Activated T-cell treated with anti-CD3 and anti-CD28 coated beads, Interleukin-2, amount 50 U/mL, for 4 hours (primary cell): Measurements from ENCODE around the gene CACHD1. TPM values are rescaled to one million over a fixed set of nuclear protein-coding genes. Genes with fewer than 3 reads are reported as not detected.
"Not testable (repeated sequence)": the region's sequence is repeated elsewhere in the genome, so short reads cannot be mapped to it uniquely, and the experiment has no call there.

Source experiments
- ATAC-seq, 2 donors: fragments of 200-7000 bp; cut with Tn5 transposase; one replicate each; pipeline ENCODE4 v1.10.0; 2021
- DNase-seq: peaks from one replicate; pipeline ENCODE4 v3.0.0-alpha.2; 2020
- H3K27me3 Mint-ChIP-seq: one replicate; pipeline ENCODE4 v1.8.0; 2021; ENCODE audit warnings: low read depth, mixed read lengths
- H3K36me3 Mint-ChIP-seq: one replicate; pipeline ENCODE4 v1.8.0; 2022; ENCODE audit warnings: mixed read lengths; ENCODE audit not compliant: insufficient read depth
- H3K4me1 Mint-ChIP-seq: one replicate; pipeline ENCODE4 v1.8.0; 2021; ENCODE audit warnings: low read depth, mixed read lengths
- H3K4me3 Mint-ChIP-seq: one replicate; pipeline ENCODE4 v1.8.0; 2021; ENCODE audit warnings: mild to moderate bottlenecking, moderate library complexity, mixed read lengths
- H3K9me3 Mint-ChIP-seq: one replicate; pipeline ENCODE4 v1.8.0; 2021; ENCODE audit warnings: mixed read lengths
- total RNA-seq, 3 donors: library from RNA; stranded (reverse); gene quantifications; one replicate each; pipeline ENCODE4 v1.2.1, GENCODE V29; 2021

The CACHD1 gene
- total RNA-seq, 3 donors from 2014 or later, result 0.84 to 2.3 (median 2.0) TPM

GRCh38 chr1:64608651-64609048 is 138.7 kb downstream of the CACHD1 start:
- H3K27me3 Mint-ChIP-seq, result no peaks in the 10 kb centered on the region
- no peaks in the 10 kb centered on the region for H3K4me1 Mint-ChIP-seq
- peaks cover 4% of the 10 kb centered on the region for H3K36me3 Mint-ChIP-seq
- no peak for DNase-seq
- H3K4me3 Mint-ChIP-seq, result no peak overlapping the region
- ATAC-seq, result no peak
- peaks cover 11% of the 10 kb centered on the region for H3K9me3 Mint-ChIP-seq

GRCh38 chr1:64610950-64611349 is 141.0 kb downstream of the CACHD1 start:
- not testable (repeated sequence) for H3K4me3 Mint-ChIP-seq, ATAC-seq, H3K27me3 Mint-ChIP-seq, H3K36me3 Mint-ChIP-seq, H3K4me1 Mint-ChIP-seq, DNase-seq
- peaks cover 11% of the 10 kb centered on the region for H3K9me3 Mint-ChIP-seq

- no peak for DNase-seq
- no peak overlapping the region for H3K4me3 Mint-ChIP-seq
- peaks cover 4% of the 10 kb centered on the region for H3K4me1 Mint-ChIP-seq
- ATAC-seq, result peak in 1 of 2 donors; percentile 10
- peaks cover 3% of the 10 kb centered on the region for H3K27me3 Mint-ChIP-seq
- peaks cover 4% of the 10 kb centered on the region for H3K36me3 Mint-ChIP-seq
- H3K9me3 Mint-ChIP-seq, result peaks cover 6% of the 10 kb centered on the region
Observed at GRCh38 chr1:64616039-64616438, 146.1 kb downstream of the CACHD1 start.

- peak; percentile 55 to 73 for ATAC-seq
- Mint-ChIP-seq H3K9me3 (no peaks in the 10 kb centered on the region), H3K27me3 (no peaks in the 10 kb centered on the region), H3K36me3 (no peaks in the 10 kb centered on the region), H3K4me3 (no peak overlapping the region), H3K4me1 (peaks cover 3% of the 10 kb centered on the region)
- no peak for DNase-seq
Observed at GRCh38 chr1:64623750-64624191, 153.8 kb downstream of the CACHD1 start.

- Mint-ChIP-seq H3K27me3 (no peaks in the 10 kb centered on the region), H3K4me3 (no peak overlapping the region), H3K9me3 (no peaks in the 10 kb centered on the region), H3K36me3 (no peaks in the 10 kb centered on the region), H3K4me1 (peaks cover 3% of the 10 kb centered on the region)
- ATAC-seq (peak; percentile 35 to 39), DNase-seq (no peak)
Observed at GRCh38 chr1:64624218-64624713, 154.3 kb downstream of the CACHD1 start.

GRCh38 chr1:64624808-64625207 is 154.9 kb downstream of the CACHD1 start:
- DNase-seq (no peak), ATAC-seq (no peak)
- no peak overlapping the region for H3K4me3 Mint-ChIP-seq
- no peaks in the 10 kb centered on the region for H3K9me3 Mint-ChIP-seq
- no peaks in the 10 kb centered on the region for H3K36me3 Mint-ChIP-seq
- H3K4me1 Mint-ChIP-seq, result peaks cover 4% of the 10 kb centered on the region
- no peaks in the 10 kb centered on the region for H3K27me3 Mint-ChIP-seq

- H3K27me3 Mint-ChIP-seq, result no peaks in the 10 kb centered on the region
- peak overlapping the region; percentile 42 for H3K4me3 Mint-ChIP-seq
- H3K4me1 Mint-ChIP-seq, result peaks cover 18% of the 10 kb centered on the region
- no peak for ATAC-seq
- H3K36me3 Mint-ChIP-seq, result no peaks in the 10 kb centered on the region
- H3K9me3 Mint-ChIP-seq, result no peaks in the 10 kb centered on the region
- DNase-seq, result no peak
Observed at GRCh38 chr1:64630611-64631010, 160.7 kb downstream of the CACHD1 start.

- Mint-ChIP-seq H3K9me3 (no peaks in the 10 kb centered on the region), H3K36me3 (no peaks in the 10 kb centered on the region), H3K4me3 (no peak overlapping the region), H3K4me1 (peaks cover 18% of the 10 kb centered on the region), H3K27me3 (no peaks in the 10 kb centered on the region)
- ATAC-seq (no peak), DNase-seq (no peak)
Observed at GRCh38 chr1:64631346-64632034, 161.6 kb downstream of the CACHD1 start.

GRCh38 chr1:64632936-64633335 is 163.0 kb downstream of the CACHD1 start:
- Mint-ChIP-seq H3K36me3 (no peaks in the 10 kb centered on the region), H3K4me1 (peaks cover 18% of the 10 kb centered on the region), H3K9me3 (no peaks in the 10 kb centered on the region), H3K27me3 (no peaks in the 10 kb centered on the region), H3K4me3 (no peak overlapping the region)
- DNase-seq (no peak), ATAC-seq (no peak)

- H3K36me3 Mint-ChIP-seq, result no peaks in the 10 kb centered on the region
- DNase-seq (no peak), ATAC-seq (no peak)
- no peaks in the 10 kb centered on the region for H3K9me3 Mint-ChIP-seq
- H3K4me3 Mint-ChIP-seq, result no peak overlapping the region
- H3K4me1 Mint-ChIP-seq, result no peaks in the 10 kb centered on the region
- no peaks in the 10 kb centered on the region for H3K27me3 Mint-ChIP-seq
Observed at GRCh38 chr1:64645735-64646134, 175.8 kb downstream of the CACHD1 start.

- Mint-ChIP-seq H3K27me3 (peaks cover 12% of the 10 kb centered on the region), H3K4me1 (no peaks in the 10 kb centered on the region), H3K36me3 (no peaks in the 10 kb centered on the region), H3K9me3 (no peaks in the 10 kb centered on the region), H3K4me3 (no peak overlapping the region)
- no peak for DNase-seq
- ATAC-seq, result no peak
Observed at GRCh38 chr1:64650411-64650810, 180.5 kb downstream of the CACHD1 start.

GRCh38 chr1:64651841-64652240 is 181.9 kb downstream of the CACHD1 start:
- no peak for ATAC-seq
- H3K27me3 Mint-ChIP-seq, result peaks cover 12% of the 10 kb centered on the region
- H3K9me3 Mint-ChIP-seq, result no peaks in the 10 kb centered on the region
- H3K36me3 Mint-ChIP-seq, result no peaks in the 10 kb centered on the region
- H3K4me3 Mint-ChIP-seq, result no peak overlapping the region
- no peaks in the 10 kb centered on the region for H3K4me1 Mint-ChIP-seq
- DNase-seq, result no peak

GRCh38 chr1:64653466-64653865 is 183.5 kb downstream of the CACHD1 start:
- ATAC-seq (no peak), DNase-seq (no peak)
- H3K27me3 Mint-ChIP-seq, result peaks cover 12% of the 10 kb centered on the region
- H3K9me3 Mint-ChIP-seq, result no peaks in the 10 kb centered on the region
- no peaks in the 10 kb centered on the region for H3K4me1 Mint-ChIP-seq
- H3K4me3 Mint-ChIP-seq, result no peak overlapping the region
- no peaks in the 10 kb centered on the region for H3K36me3 Mint-ChIP-seq

GRCh38 chr1:64654519-64655341 is 184.8 kb downstream of the CACHD1 start:
- Mint-ChIP-seq H3K4me3 (no peak overlapping the region), H3K36me3 (no peaks in the 10 kb centered on the region), H3K27me3 (peaks cover 12% of the 10 kb centered on the region), H3K4me1 (no peaks in the 10 kb centered on the region), H3K9me3 (no peaks in the 10 kb centered on the region)
- DNase-seq, result no peak
- ATAC-seq, result no peak

GRCh38 chr1:64655861-64656260 is 185.9 kb downstream of the CACHD1 start:
- Mint-ChIP-seq H3K4me1 (no peaks in the 10 kb centered on the region), H3K27me3 (peaks cover 12% of the 10 kb centered on the region), H3K4me3 (no peak overlapping the region), H3K9me3 (no peaks in the 10 kb centered on the region), H3K36me3 (no peaks in the 10 kb centered on the region)
- ATAC-seq, result no peak
- DNase-seq, result no peak
